SK-N-SH treated with all-trans-retinoic acid at 6 μM for 48 hours (cell line): ENCODE results near the gene FBXL12.
A peak's percentile ranks its signal among the peaks of the same experiment; 100 is the strongest.

ENCODE experiments used
- ATAC-seq: fragments of 200-7000 bp; cut with Tn5 transposase; 3 replicates; pipeline ENCODE4 v1.9.1; 2020; ENCODE audit warnings: mild to moderate bottlenecking, moderate library complexity
- ARNTL ChIP-seq: fragments of 450-650 bp; formaldehyde crosslinking; IDR thresholded peaks from 2 replicates; pipeline ENCODE4 v1.5.0; 2020; ENCODE audit warnings: low read depth, mild to moderate bottlenecking, moderate library complexity, borderline replicate concordance
- BACH2 ChIP-seq: fragments of 250-450 bp; sonication (Bioruptor Pico); IDR thresholded peaks from 2 replicates; pipeline ENCODE4 v1.9.0; 2021; ENCODE audit warnings: mild to moderate bottlenecking, borderline replicate concordance
- CSRNP3 ChIP-seq: fragments of 250-450 bp; sonication (Bioruptor Pico); IDR thresholded peaks from 2 replicates; pipeline ENCODE4 v1.5.1; 2021; ENCODE audit warnings: mild to moderate bottlenecking, moderate library complexity
- ESRRG ChIP-seq: fragments of 250-450 bp; sonication (Bioruptor Pico); IDR thresholded peaks from 2 replicates; pipeline ENCODE4 v1.6.1; 2021; ENCODE audit warnings: mild to moderate bottlenecking
- GLIS3 ChIP-seq: fragments of 250-450 bp; sonication (Bioruptor Pico); IDR thresholded peaks from 2 replicates; pipeline ENCODE4 v1.5.0; 2020; ENCODE audit warnings: mild to moderate bottlenecking, moderate library complexity
- ISL1 ChIP-seq: fragments of 250-450 bp; sonication (Bioruptor Pico); IDR thresholded peaks from 2 replicates; pipeline ENCODE4 v2.1.2; 2022; ENCODE audit warnings: mild to moderate bottlenecking, moderate library complexity
- OSR1 ChIP-seq: fragments of 250-450 bp; sonication (Bioruptor Pico); IDR thresholded peaks from 2 replicates; pipeline ENCODE4 v1.8.0; 2022; ENCODE audit warnings: moderate library complexity, mild to moderate bottlenecking, inconsistent platforms
- PATZ1 ChIP-seq: fragments of 250-450 bp; sonication (Bioruptor Pico); IDR thresholded peaks from 2 replicates; pipeline ENCODE4 v1.8.0; 2020; ENCODE audit warnings: mild to moderate bottlenecking, moderate library complexity, borderline replicate concordance
- POU6F1 ChIP-seq: fragments of 250-450 bp; sonication (Bioruptor Pico); IDR thresholded peaks from 2 replicates; pipeline ENCODE4 v1.8.0; 2021; ENCODE audit warnings: low read depth, mild to moderate bottlenecking, moderate library complexity, borderline replicate concordance
- SNAI2 ChIP-seq: fragments of 250-450 bp; sonication (Bioruptor Pico); IDR thresholded peaks from 2 replicates; pipeline ENCODE4 v1.5.0; 2020; ENCODE audit warnings: mild to moderate bottlenecking, moderate library complexity
- TSHZ2 ChIP-seq: fragments of 250-450 bp; sonication (Bioruptor Pico); IDR thresholded peaks from 2 replicates; pipeline ENCODE4 v1.5.0; 2020; ENCODE audit warnings: mild to moderate bottlenecking, moderate library complexity
- ZFP3 ChIP-seq: fragments of 250-450 bp; sonication (Bioruptor Pico); IDR thresholded peaks from 2 replicates; pipeline ENCODE4 v1.5.0; 2020; ENCODE audit warnings: mild to moderate bottlenecking, moderate library complexity
- ZFP30 ChIP-seq: fragments of 450-650 bp; formaldehyde crosslinking; IDR thresholded peaks from 2 replicates; pipeline ENCODE4 v1.5.0; 2022; ENCODE audit warnings: mild to moderate bottlenecking, moderate library complexity
- ZNF565 ChIP-seq: fragments of 450-650 bp; formaldehyde crosslinking; conservative IDR thresholded peaks from 2 replicates; pipeline ENCODE4 v1.5.0; 2020; ENCODE audit warnings: low read depth, mild to moderate bottlenecking, moderate library complexity
- ZNF8 ChIP-seq: fragments of 450-650 bp; formaldehyde crosslinking; IDR thresholded peaks from 2 replicates; pipeline ENCODE4 v1.5.0; 2020; ENCODE audit warnings: mild to moderate bottlenecking, moderate library complexity

Gene FBXL12

GRCh38 chr19:9836021-9836420, 17.1 kb upstream of the FBXL12 start:
- peak; percentile 19 for ATAC-seq
- no peak for TF ChIP-seq TSHZ2 (CRISPR knock-in tag)
- TF ChIP-seq CSRNP3 (CRISPR knock-in tag): no peak
- no peak for TF ChIP-seq ZNF8 (CRISPR knock-in tag)
- no peak for TF ChIP-seq ZNF565
- TF ChIP-seq ZFP3 (CRISPR knock-in tag): no peak
- TF ChIP-seq BACH2 (CRISPR knock-in tag): no peak
- no peak for TF ChIP-seq GLIS3
- no peak for TF ChIP-seq PATZ1 (CRISPR knock-in tag)
- TF ChIP-seq POU6F1 (CRISPR knock-in tag): no peak
- TF ChIP-seq ESRRG (CRISPR knock-in tag): no peak
- no peak for TF ChIP-seq ARNTL (CRISPR knock-in tag)
- no peak for TF ChIP-seq ISL1 (CRISPR knock-in tag)

GRCh38 chr19:9835507-9835949, 16.6 kb upstream of the FBXL12 start:
- ATAC-seq: peak; percentile 26
- TF ChIP-seq ZFP30 (CRISPR knock-in tag) (no peak), POU6F1 (CRISPR knock-in tag) (no peak), OSR1 (CRISPR knock-in tag) (no peak), SNAI2 (no peak), ZNF565 (no peak), TSHZ2 (CRISPR knock-in tag) (no peak), ISL1 (CRISPR knock-in tag) (no peak), ARNTL (CRISPR knock-in tag) (no peak), BACH2 (CRISPR knock-in tag) (no peak)
- TF ChIP-seq, all 23 proteins: peak for 0
